ENCODE data around the gene PSG5.
"Not testable (repeated sequence)": the region's sequence is repeated elsewhere in the genome, so short reads cannot be mapped to it uniquely, and the experiment has no call there.

Gene PSG5

GRCh38 chr19:43186311-43186935 lies at the start of gene PSG5:
Gene PSG5 (minus strand): TSS chr19:43186536. CDS start chr19:43186405, 131 bp downstream.
- FAIRE-seq; DNase-seq (ENCODE audit: extremely low spot score, insufficient read length, low read depth): not testable (repeated sequence)

GRCh38 chr19:43235686-43236085 lies 49.4 kb upstream of the PSG5 start:
- FAIRE-seq; DNase-seq (ENCODE audit: extremely low spot score, insufficient read length, low read depth): not testable (repeated sequence)

GRCh38 chr19:43229315-43229714 lies 43.0 kb upstream of the PSG5 start:
- FAIRE-seq (no peak), DNase-seq (ENCODE audit: extremely low spot score, insufficient read length, low read depth) (no peak)

GRCh38 chr19:43228730-43229129 lies 42.4 kb upstream of the PSG5 start:
- not testable (repeated sequence) for FAIRE-seq; DNase-seq (ENCODE audit: extremely low spot score, insufficient read length, low read depth)

GRCh38 chr19:43226986-43227385 lies 40.6 kb upstream of the PSG5 start:
- FAIRE-seq; DNase-seq (ENCODE audit: extremely low spot score, insufficient read length, low read depth): not testable (repeated sequence)

GRCh38 chr19:43224855-43225253 lies 38.5 kb upstream of the PSG5 start:
- FAIRE-seq (no peak), DNase-seq (ENCODE audit: extremely low spot score, insufficient read length, low read depth) (no peak)

- DNase-seq (ENCODE audit: extremely low spot score, insufficient read length, low read depth); FAIRE-seq: not testable (repeated sequence)
Measured at GRCh38 chr19:43224201-43224854, 38.0 kb upstream of the PSG5 start.

GRCh38 chr19:43221891-43222290 lies 35.6 kb upstream of the PSG5 start:
- not testable (repeated sequence) for DNase-seq (ENCODE audit: extremely low spot score, insufficient read length, low read depth); FAIRE-seq

- FAIRE-seq; DNase-seq (ENCODE audit: extremely low spot score, insufficient read length, low read depth): not testable (repeated sequence)
Measured at GRCh38 chr19:43219136-43219535, 32.8 kb upstream of the PSG5 start.

- not testable (repeated sequence) for DNase-seq (ENCODE audit: extremely low spot score, insufficient read length, low read depth); FAIRE-seq
Measured at GRCh38 chr19:43215881-43216280, 29.5 kb upstream of the PSG5 start.

- DNase-seq (ENCODE audit: extremely low spot score, insufficient read length, low read depth) (no peak), FAIRE-seq (no peak)
Measured at GRCh38 chr19:43207991-43208390, 21.7 kb upstream of the PSG5 start.

- not testable (repeated sequence) for FAIRE-seq; DNase-seq (ENCODE audit: extremely low spot score, insufficient read length, low read depth)
Measured at GRCh38 chr19:43207174-43207573, 20.8 kb upstream of the PSG5 start.

- FAIRE-seq: not testable (repeated sequence)
Measured at GRCh38 chr19:43205471-43206105, 19.3 kb upstream of the PSG5 start, which contains the start of gene PSG4. Gene PSG4 (minus strand): TSS chr19:43205638. CDS start chr19:43205536, 102 bp downstream.

GRCh38 chr19:43203611-43204010 lies 17.3 kb upstream of the PSG5 start:
- not testable (repeated sequence) for FAIRE-seq; DNase-seq (ENCODE audit: extremely low spot score, insufficient read length, low read depth)

More at GRCh38 chr19:43205471-43206105, 19.3 kb upstream of the PSG5 start, which contains the start of gene PSG4:
- DNase-seq (ENCODE audit: extremely low spot score, insufficient read length, low read depth): not testable (repeated sequence)

- FAIRE-seq; DNase-seq (ENCODE audit: extremely low spot score, insufficient read length, low read depth): not testable (repeated sequence)
Measured at GRCh38 chr19:43201891-43202290, 15.6 kb upstream of the PSG5 start.

- FAIRE-seq; DNase-seq (ENCODE audit: extremely low spot score, insufficient read length, low read depth): not testable (repeated sequence)
Measured at GRCh38 chr19:43201337-43201801, 15.0 kb upstream of the PSG5 start.

GRCh38 chr19:43198686-43199419 lies 12.5 kb upstream of the PSG5 start:
- DNase-seq (ENCODE audit: extremely low spot score, insufficient read length, low read depth); FAIRE-seq: not testable (repeated sequence)

GRCh38 chr19:43197666-43198397 lies 11.5 kb upstream of the PSG5 start:
- not testable (repeated sequence) for DNase-seq (ENCODE audit: extremely low spot score, insufficient read length, low read depth); FAIRE-seq

GRCh38 chr19:43194397-43194796 lies 8.1 kb upstream of the PSG5 start:
- FAIRE-seq; DNase-seq (ENCODE audit: extremely low spot score, insufficient read length, low read depth): not testable (repeated sequence)
